Loucy (cell line): ENCODE measurements around the gene ZSCAN5B.
"Not testable (repeated sequence)": the region's sequence is repeated elsewhere in the genome, so short reads cannot be mapped to it uniquely, and the experiment has no call there.

ENCODE experiments used
- EZH2phosphoT487 ChIP-seq: fragments of 200-600 bp; IDR thresholded peaks from 2 replicates; pipeline ENCODE4 v1.6.1; 2018; ENCODE audit warnings: antibody characterized with exemption, mild to moderate bottlenecking, moderate library complexity, borderline replicate concordance
- TF ChIP-seq, protein P1 (sequence below): fragments of 200-600 bp; sonication (generic); conservative IDR thresholded peaks from 2 replicates; pipeline ENCODE4 v1.5.1; 2014; ENCODE audit warnings: mild to moderate bottlenecking, antibody characterized with exemption, low read length

DNA sequence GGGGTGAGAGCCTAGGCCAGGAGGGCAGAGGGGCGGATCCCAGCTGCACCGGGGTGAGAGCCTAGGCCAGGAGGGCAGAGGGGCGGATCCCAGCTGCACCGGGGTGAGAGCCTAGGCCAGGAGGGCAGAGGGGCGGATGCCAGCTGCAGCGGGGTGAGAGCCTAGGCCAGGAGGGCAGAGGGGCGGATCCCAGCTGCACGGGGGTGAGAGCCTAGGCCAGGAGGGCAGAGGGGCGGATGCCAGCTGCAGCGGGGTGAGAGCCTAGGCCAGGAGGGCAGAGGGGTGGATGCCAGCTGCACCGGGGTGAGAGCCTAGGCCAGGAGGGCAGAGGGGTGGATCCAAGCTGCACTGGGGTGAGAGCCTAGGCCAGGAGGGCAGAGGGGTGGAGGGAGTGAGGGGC, 21.3 kb downstream of the ZSCAN5B start:
- TF ChIP-seq, protein P1, sequence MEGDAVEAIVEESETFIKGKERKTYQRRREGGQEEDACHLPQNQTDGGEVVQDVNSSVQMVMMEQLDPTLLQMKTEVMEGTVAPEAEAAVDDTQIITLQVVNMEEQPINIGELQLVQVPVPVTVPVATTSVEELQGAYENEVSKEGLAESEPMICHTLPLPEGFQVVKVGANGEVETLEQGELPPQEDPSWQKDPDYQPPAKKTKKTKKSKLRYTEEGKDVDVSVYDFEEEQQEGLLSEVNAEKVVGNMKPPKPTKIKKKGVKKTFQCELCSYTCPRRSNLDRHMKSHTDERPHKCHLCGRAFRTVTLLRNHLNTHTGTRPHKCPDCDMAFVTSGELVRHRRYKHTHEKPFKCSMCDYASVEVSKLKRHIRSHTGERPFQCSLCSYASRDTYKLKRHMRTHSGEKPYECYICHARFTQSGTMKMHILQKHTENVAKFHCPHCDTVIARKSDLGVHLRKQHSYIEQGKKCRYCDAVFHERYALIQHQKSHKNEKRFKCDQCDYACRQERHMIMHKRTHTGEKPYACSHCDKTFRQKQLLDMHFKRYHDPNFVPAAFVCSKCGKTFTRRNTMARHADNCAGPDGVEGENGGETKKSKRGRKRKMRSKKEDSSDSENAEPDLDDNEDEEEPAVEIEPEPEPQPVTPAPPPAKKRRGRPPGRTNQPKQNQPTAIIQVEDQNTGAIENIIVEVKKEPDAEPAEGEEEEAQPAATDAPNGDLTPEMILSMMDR, result not testable (repeated sequence)
- not testable (repeated sequence) for TF ChIP-seq EZH2phosphoT487
